ENCODE results near the gene IGSF23.

Gene IGSF23

GRCh38 chr19:44657211-44657921 is 44.0 kb downstream of the IGSF23 start:
- Mint-ChIP-seq H3K27ac (no peak overlapping the region), H3K36me3 (ENCODE audit: low read depth) (peaks cover 58% of the 10 kb centered on the region), H3K4me1 (no peaks in the 10 kb centered on the region), H3K4me3 (no peak overlapping the region), H3K9me3 (no peaks in the 10 kb centered on the region), H3K27me3 (ENCODE audit: low read depth, poor library complexity) (peaks cover 4% of the 10 kb centered on the region)
- DNase-seq: peak; percentile 82
- peak; percentile 88 for TF ChIP-seq CTCF (IDR thresholded peaks at IDR 0.05)

GRCh38 chr19:44658069-44658733 is 44.8 kb downstream of the IGSF23 start:
- H3K4me3 Mint-ChIP-seq: no peak overlapping the region

GRCh38 chr19:44660081-44660480 is 46.7 kb downstream of the IGSF23 start:
- Mint-ChIP-seq H3K4me1 (peaks cover 5% of the 10 kb centered on the region), H3K27me3 (ENCODE audit: low read depth, poor library complexity) (peaks cover 6% of the 10 kb centered on the region), H3K9me3 (no peaks in the 10 kb centered on the region), H3K27ac (no peak overlapping the region), H3K4me3 (no peak overlapping the region), H3K36me3 (ENCODE audit: low read depth) (peaks cover 52% of the 10 kb centered on the region)
- no peak for DNase-seq
- TF ChIP-seq CTCF (IDR thresholded peaks at IDR 0.05): no peak

More at GRCh38 chr19:44658069-44658733, 44.8 kb downstream of the IGSF23 start:
- H3K4me1 Mint-ChIP-seq: peaks cover 4% of the 10 kb centered on the region
- H3K9me3 Mint-ChIP-seq: no peaks in the 10 kb centered on the region
- H3K36me3 Mint-ChIP-seq (ENCODE audit: low read depth): peaks cover 58% of the 10 kb centered on the region
- no peak for DNase-seq
- H3K27ac Mint-ChIP-seq: no peak overlapping the region
- H3K27me3 Mint-ChIP-seq (ENCODE audit: low read depth, poor library complexity): peaks cover 6% of the 10 kb centered on the region
- TF ChIP-seq CTCF (IDR thresholded peaks at IDR 0.05): no peak

GRCh38 chr19:44661205-44661604 is 47.8 kb downstream of the IGSF23 start:
- no peak for TF ChIP-seq CTCF (IDR thresholded peaks at IDR 0.05)
- no peak for DNase-seq
- peaks cover 5% of the 10 kb centered on the region for H3K4me1 Mint-ChIP-seq
- no peak overlapping the region for H3K4me3 Mint-ChIP-seq
- H3K27ac Mint-ChIP-seq: no peak overlapping the region
- H3K27me3 Mint-ChIP-seq (ENCODE audit: low read depth, poor library complexity): peaks cover 6% of the 10 kb centered on the region
- H3K9me3 Mint-ChIP-seq: no peaks in the 10 kb centered on the region
- peaks cover 41% of the 10 kb centered on the region for H3K36me3 Mint-ChIP-seq (ENCODE audit: low read depth)

- no peak for TF ChIP-seq CTCF (IDR thresholded peaks at IDR 0.05)
- no peak overlapping the region for H3K27ac Mint-ChIP-seq
- H3K9me3 Mint-ChIP-seq: no peaks in the 10 kb centered on the region
- H3K4me3 Mint-ChIP-seq: no peak overlapping the region
- H3K27me3 Mint-ChIP-seq (ENCODE audit: low read depth, poor library complexity): peaks cover 6% of the 10 kb centered on the region
- H3K36me3 Mint-ChIP-seq (ENCODE audit: low read depth): peaks cover 36% of the 10 kb centered on the region
- H3K4me1 Mint-ChIP-seq: peaks cover 5% of the 10 kb centered on the region
- no peak for DNase-seq
These were observed 48.5 kb downstream of the IGSF23 start for GRCh38 chr19:44661904-44662303.
